ENCODE results near the gene SLC45A1. TPM values are rescaled to one million over a fixed set of nuclear protein-coding genes. Genes with fewer than 3 reads are reported as not detected.

The SLC45A1 gene
- 0.33 and 0.34 TPM in 2 replicates for total RNA-seq

GRCh38 chr1:8317647-8318381, at the start of gene SLC45A1:
Gene SLC45A1, plus strand, starts transcription at chr1:8318114. Its CDS starts 6,216 bp downstream, at chr1:8324330.
- Mint-ChIP-seq H3K4me1 (peaks cover 14% of the 10 kb centered on the region), H3K27me3 (peaks cover 40% of the 10 kb centered on the region), H3K36me3 (ENCODE audit: low read depth) (no peaks in the 10 kb centered on the region), H3K4me3 (peak within 1 kb of the TSS; percentile 80), H3K9me3 (no peaks in the 10 kb centered on the region), H3K27ac (no peak within 1 kb of the TSS)
- DNase-seq = peak; percentile 74
- ChIA-PET POLR2A (interaction anchor here (0.6 to 1.1 kb wide), 2 partner anchors 291 to 405 kb away, joined by 3 to 5 read pairs; partner anchors contain the start of gene ERRFI1), CTCF (no interaction called here)
- no peak for TF ChIP-seq CTCF (IDR thresholded peaks at IDR 0.05)
- intact Hi-C loops (cut with micrococcal nuclease) = loop anchor here (1.0 kb wide), 1 partner anchor 292 kb away; the partner anchor contains the start of gene ERRFI1
- peak; percentile 89 for ATAC-seq (ENCODE audit: low read depth)

- POLR2A ChIA-PET = no interaction called here
- intact Hi-C loops (cut with micrococcal nuclease) = no loop called here
- TF ChIP-seq CTCF (IDR thresholded peaks at IDR 0.05) = no peak
- no peak for DNase-seq
- Mint-ChIP-seq H3K4me3 (no peak overlapping the region), H3K27me3 (peaks cover 15% of the 10 kb centered on the region), H3K4me1 (no peaks in the 10 kb centered on the region), H3K9me3 (no peaks in the 10 kb centered on the region), H3K27ac (no peak overlapping the region), H3K36me3 (ENCODE audit: low read depth) (no peaks in the 10 kb centered on the region)
- no peak for ATAC-seq (ENCODE audit: low read depth)
- CTCF ChIA-PET = no interaction called here
Measured at GRCh38 chr1:8273036-8273435, 44.9 kb upstream of the SLC45A1 start.

- Mint-ChIP-seq H3K36me3 (ENCODE audit: low read depth) (no peaks in the 10 kb centered on the region), H3K4me1 (no peaks in the 10 kb centered on the region), H3K4me3 (no peak overlapping the region), H3K9me3 (no peaks in the 10 kb centered on the region), H3K27me3 (peaks cover 14% of the 10 kb centered on the region), H3K27ac (no peak overlapping the region)
- intact Hi-C loops (cut with micrococcal nuclease) = no loop called here
- no peak for TF ChIP-seq CTCF (IDR thresholded peaks at IDR 0.05)
- ATAC-seq (ENCODE audit: low read depth) = no peak
- CTCF ChIA-PET = interaction anchor here (0.9 kb wide), 1 partner anchor 10 kb away, joined by 3 read pairs; no protein-coding TSS in a partner anchor
- POLR2A ChIA-PET = no interaction called here
- DNase-seq = no peak
Measured at GRCh38 chr1:8274352-8274751, 43.6 kb upstream of the SLC45A1 start.

GRCh38 chr1:8276173-8276914, 41.6 kb upstream of the SLC45A1 start:
- intact Hi-C loops (cut with micrococcal nuclease) = no loop called here

More at GRCh38 chr1:8276173-8276914, 41.6 kb upstream of the SLC45A1 start:
- no peaks in the 10 kb centered on the region for H3K36me3 Mint-ChIP-seq (ENCODE audit: low read depth)
- TF ChIP-seq CTCF (IDR thresholded peaks at IDR 0.05) = no peak
- peaks cover 12% of the 10 kb centered on the region for H3K27me3 Mint-ChIP-seq
- peaks cover 4% of the 10 kb centered on the region for H3K9me3 Mint-ChIP-seq
- ChIA-PET CTCF (interaction anchor here (0.6 kb wide), 1 partner anchor 707 kb away, joined by 3 read pairs; no protein-coding TSS in a partner anchor), POLR2A (no interaction called here)
- DNase-seq (no peak), ATAC-seq (ENCODE audit: low read depth) (no peak)
- no peak overlapping the region for H3K27ac Mint-ChIP-seq
- no peak overlapping the region for H3K4me3 Mint-ChIP-seq
- no peaks in the 10 kb centered on the region for H3K4me1 Mint-ChIP-seq

Data from activated B cell treated with CpG ODN at 0.5 μM for 24 hours (primary cell).